CD14-positive monocyte (primary cell): Measurements from ENCODE around the gene ANO2. TPM values are rescaled to one million over a fixed set of nuclear protein-coding genes. Genes with fewer than 3 reads are reported as not detected.

ENCODE experiments used
- DNase-seq, 3 donors: peaks; one replicate each; pipeline ENCODE4 v3.0.0-alpha.2; 2011 to 2022
- H2AFZ ChIP-seq: 2 replicates; pipeline ENCODE4 v1.6.0; 2012; ENCODE audit warnings: mild to moderate bottlenecking, low read depth, low read length, inconsistent platforms; ENCODE audit not compliant: insufficient read depth, poor library complexity, severe bottlenecking
- H3K27ac ChIP-seq, 2 donors: 1 replicate in 1 of 2; 2 replicates in 1 of 2; pipeline ENCODE4 v1.5.1; 2012 to 2013; ENCODE audit warnings: low read length in 2 of 2, control low read depth in 1 of 2, inconsistent platforms in 1 of 2, low read depth in 1 of 2, mild to moderate bottlenecking in 1 of 2
- H3K27me3 ChIP-seq, 2 donors: one replicate each; pipeline versions ENCODE4 v1.6.0 to v1.6.1; 2011 to 2013; ENCODE audit warnings: low read length in 2 of 2; ENCODE audit not compliant: control insufficient read depth in 2 of 2, insufficient read depth in 2 of 2
- H3K36me3 ChIP-seq, 2 donors: replicated peaks in 1 of 2; 1 replicate in 1 of 2; 2 replicates in 1 of 2; pipeline versions ENCODE4 v1.5.1 to v1.6.1; 2012 to 2013; ENCODE audit warnings: low read length in 2 of 2, control low read depth in 1 of 2, inconsistent platforms in 1 of 2, mild to moderate bottlenecking in 1 of 2; ENCODE audit not compliant: insufficient read depth in 2 of 2, control insufficient read depth in 1 of 2
- H3K4me1 ChIP-seq, 2 donors: 1 replicate in 1 of 2; 2 replicates in 1 of 2; pipeline versions ENCODE4 v1.5.1 to v1.6.1; 2012 to 2013; ENCODE audit warnings: low read length in 2 of 2, control low read depth in 1 of 2, inconsistent platforms in 1 of 2, mild to moderate bottlenecking in 1 of 2, moderate library complexity in 1 of 2; ENCODE audit not compliant: insufficient read depth in 2 of 2, control insufficient read depth in 1 of 2
- H3K4me2 ChIP-seq: replicated peaks from 2 replicates; pipeline ENCODE3; 2012; ENCODE audit warnings: low read length, moderate library complexity, mild to moderate bottlenecking; ENCODE audit not compliant: poor library complexity, severe bottlenecking; ENCODE audit errors: extremely low read depth
- H3K4me3 ChIP-seq, 3 experiments: fragments of 200-600 bp in 1 of 3; sonication (generic) in 1 of 3; replicated peaks in 1 of 3; 1 replicate in 2 of 3; 2 replicates in 1 of 3; pipeline ENCODE4 v1.5.1; 2011 to 2013; ENCODE audit warnings: low read length in 3 of 3, mild to moderate bottlenecking in 3 of 3, control low read depth in 2 of 3, low read depth in 2 of 3, inconsistent platforms in 1 of 3, moderate library complexity in 1 of 3
- H3K79me2 ChIP-seq: 2 replicates; pipeline ENCODE4 v1.6.0; 2012; ENCODE audit warnings: mild to moderate bottlenecking, control low read depth, inconsistent platforms, low read length, moderate library complexity; ENCODE audit not compliant: insufficient read depth
- H3K9ac ChIP-seq: 2 replicates; pipeline ENCODE4 v1.6.0; 2017; ENCODE audit warnings: low read length, mild to moderate bottlenecking; ENCODE audit not compliant: insufficient read depth, poor library complexity, severe bottlenecking
- H3K9me3 ChIP-seq, 2 donors: replicated peaks in 1 of 2; 1 replicate in 1 of 2; 2 replicates in 1 of 2; pipeline versions ENCODE4 v1.5.1 to v1.6.1; 2012 to 2013; ENCODE audit warnings: low read length in 2 of 2, control low read depth in 1 of 2; ENCODE audit not compliant: control insufficient read depth in 1 of 2, insufficient read depth in 1 of 2
- H4K20me1 ChIP-seq: 2 replicates; pipeline ENCODE4 v1.6.0; 2012; ENCODE audit warnings: mild to moderate bottlenecking, low read length, control low read depth, moderate library complexity; ENCODE audit not compliant: insufficient read depth
- H3K27ac Mint-ChIP-seq, 7 donors: one replicate each; pipeline ENCODE4 v1.8.0; 2020; ENCODE audit warnings: mild to moderate bottlenecking in 7 of 7, mixed read lengths in 7 of 7, moderate library complexity in 6 of 7, inconsistent platforms in 2 of 7
- H3K27me3 Mint-ChIP-seq, 3 donors: one replicate each; pipeline ENCODE4 v1.8.0; 2021 to 2022; ENCODE audit warnings: low read depth in 3 of 3, mild to moderate bottlenecking in 3 of 3, mixed read lengths in 3 of 3, moderate library complexity in 3 of 3, inconsistent platforms in 1 of 3
- H3K36me3 Mint-ChIP-seq, 2 donors: one replicate each; pipeline ENCODE4 v1.8.0; 2020; ENCODE audit warnings: mixed read lengths in 2 of 2, inconsistent platforms in 1 of 2, mild to moderate bottlenecking in 1 of 2
- H3K4me1 Mint-ChIP-seq: one replicate; pipeline ENCODE4 v1.8.0; 2020; ENCODE audit warnings: mild to moderate bottlenecking, mixed read lengths
- H3K4me3 Mint-ChIP-seq, 2 donors: one replicate each; pipeline ENCODE4 v1.8.0; 2020; ENCODE audit warnings: mild to moderate bottlenecking in 2 of 2, mixed read lengths in 2 of 2, moderate library complexity in 1 of 2
- H3K9me3 Mint-ChIP-seq, 7 donors: one replicate each; pipeline ENCODE4 v1.8.0; 2020 to 2022; ENCODE audit warnings: mixed read lengths in 7 of 7, mild to moderate bottlenecking in 6 of 7, moderate library complexity in 6 of 7, inconsistent platforms in 2 of 7
- WGBS: methylation state at CpG from one replicate; pipeline ENCODE4 v1.1.5; 2013; ENCODE audit warnings: missing lambda C conversion rate; ENCODE audit not compliant: insufficient coverage; 5-methylcytosine and 5-hydroxymethylcytosine counted together
- intact Hi-C, 2 donors: fragments of 100-400 bp; cut with micrococcal nuclease; formaldehyde crosslinking; loops; one replicate each; pipeline versions ENCODE4 v1.15.0 to v1.15.1; 2023
- polyA plus RNA-seq, 3 donors: library from polyadenylated mRNA; depleted of rRNA in 1 of 3; unstranded in 2 of 3; stranded (reverse) in 1 of 3; fragments of 300-500 nt in 2 of 3; fragments of >200 nt in 1 of 3; fragmentation: Illumina TruSeq in 2 of 3; gene quantifications; 1 replicate in 2 of 3; 2 replicates in 1 of 3; pipeline ENCODE4 v1.2.3, GENCODE V29; 2012 to 2021
- TF ChIP-seq, protein P1 (sequence below): fragments of 200-600 bp; IDR thresholded peaks from one replicate; pipeline ENCODE4 v1.8.0; 2022; ENCODE audit warnings: antibody characterized with exemption, mild to moderate bottlenecking

ANO2 gene
- polyA plus RNA-seq, 3 donors: not detected

DNA sequence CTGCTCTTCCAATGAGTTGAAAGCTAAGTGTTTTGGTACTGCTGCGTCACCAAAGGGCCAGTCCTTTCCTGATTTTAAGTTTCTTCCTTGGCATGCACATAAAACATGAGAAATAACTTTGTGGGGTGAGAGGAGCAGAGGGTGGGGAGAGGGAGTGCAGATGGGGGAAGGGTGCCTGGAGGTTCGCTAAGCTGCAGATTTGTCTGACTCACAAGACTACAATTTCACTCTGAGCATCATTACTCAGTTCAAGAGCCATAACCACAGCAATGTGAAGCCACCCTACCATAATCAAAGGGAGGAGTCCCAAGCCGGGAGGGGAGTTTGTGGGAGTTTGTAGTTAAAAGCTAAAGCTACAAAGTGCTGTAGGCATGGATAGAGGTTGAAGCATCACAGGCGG is 136.1 kb downstream of the ANO2 start:
- no peak overlapping the region for H3K4me3 Mint-ChIP-seq
- TF ChIP-seq, protein P1, sequence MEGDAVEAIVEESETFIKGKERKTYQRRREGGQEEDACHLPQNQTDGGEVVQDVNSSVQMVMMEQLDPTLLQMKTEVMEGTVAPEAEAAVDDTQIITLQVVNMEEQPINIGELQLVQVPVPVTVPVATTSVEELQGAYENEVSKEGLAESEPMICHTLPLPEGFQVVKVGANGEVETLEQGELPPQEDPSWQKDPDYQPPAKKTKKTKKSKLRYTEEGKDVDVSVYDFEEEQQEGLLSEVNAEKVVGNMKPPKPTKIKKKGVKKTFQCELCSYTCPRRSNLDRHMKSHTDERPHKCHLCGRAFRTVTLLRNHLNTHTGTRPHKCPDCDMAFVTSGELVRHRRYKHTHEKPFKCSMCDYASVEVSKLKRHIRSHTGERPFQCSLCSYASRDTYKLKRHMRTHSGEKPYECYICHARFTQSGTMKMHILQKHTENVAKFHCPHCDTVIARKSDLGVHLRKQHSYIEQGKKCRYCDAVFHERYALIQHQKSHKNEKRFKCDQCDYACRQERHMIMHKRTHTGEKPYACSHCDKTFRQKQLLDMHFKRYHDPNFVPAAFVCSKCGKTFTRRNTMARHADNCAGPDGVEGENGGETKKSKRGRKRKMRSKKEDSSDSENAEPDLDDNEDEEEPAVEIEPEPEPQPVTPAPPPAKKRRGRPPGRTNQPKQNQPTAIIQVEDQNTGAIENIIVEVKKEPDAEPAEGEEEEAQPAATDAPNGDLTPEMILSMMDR: no peak

DNA sequence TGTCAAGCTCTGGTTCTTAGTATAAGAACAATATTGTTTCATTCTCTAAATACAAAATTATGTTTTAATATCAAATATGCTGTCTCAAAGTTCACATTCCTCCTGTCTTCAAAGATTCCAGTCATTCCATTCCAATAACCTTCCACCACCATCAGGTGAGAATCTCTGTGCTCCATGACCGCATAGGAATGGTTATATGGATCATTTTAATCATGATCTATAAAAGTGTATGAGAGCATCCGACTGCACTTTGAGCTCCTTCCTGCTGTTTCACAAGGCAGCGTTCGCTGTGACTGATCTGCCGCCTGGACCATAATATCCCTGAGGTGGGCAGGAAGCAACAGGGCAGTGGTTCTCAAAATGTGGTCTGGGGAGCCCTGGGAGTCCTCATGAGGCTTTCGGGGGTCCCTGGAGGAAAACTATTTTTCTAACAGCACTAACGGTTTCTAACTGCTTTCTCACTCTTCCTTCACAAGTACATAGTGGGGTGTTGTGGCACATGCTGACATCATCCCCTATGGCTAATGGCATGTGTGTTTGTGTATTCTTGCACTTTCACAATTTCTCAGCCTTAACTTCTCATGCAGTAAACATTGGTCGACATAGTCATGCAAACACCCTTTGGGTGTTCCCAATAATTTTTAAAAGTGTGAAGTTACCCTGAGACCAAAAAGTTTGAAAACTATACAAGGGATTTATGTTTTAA is 137.4 kb downstream of the ANO2 start:
- Histone ChIP-seq H3K9ac (no peak overlapping the region), H3K4me2 (no peak overlapping the region), H3K79me2 (no peaks in the 10 kb centered on the region), H2AFZ (no peak overlapping the region), H3K9me3 (peaks cover 0 to 2% of the 10 kb centered on the region in 2 donors), H3K4me1 (no peaks in the 10 kb centered on the region), H3K27me3 (no peaks in the 10 kb centered on the region), H3K4me3 (no peak overlapping the region), H3K36me3 (no peaks in the 10 kb centered on the region), H4K20me1 (no peaks in the 10 kb centered on the region), H3K27ac (no peak overlapping the region)
- no peak for DNase-seq
- TF ChIP-seq, protein P1: no peak
- H3K4me1 Mint-ChIP-seq: no peaks in the 10 kb centered on the region
- H3K27me3 Mint-ChIP-seq: peaks cover 0 to 8% (median 8%) of the 10 kb centered on the region in 3 donors
- 85% methylated on average over 4 of the region's 8 CpGs for WGBS
- no peak overlapping the region for H3K27ac Mint-ChIP-seq
- no peak overlapping the region for H3K4me3 Mint-ChIP-seq
- intact Hi-C loops: no loop called here
- no peaks in the 10 kb centered on the region for H3K36me3 Mint-ChIP-seq
- peaks cover 1 to 6% (median 4%) of the 10 kb centered on the region in 7 donors for H3K9me3 Mint-ChIP-seq

More for the DNA sequence above, 136.1 kb downstream of the ANO2 start:
- Histone ChIP-seq H4K20me1 (no peaks in the 10 kb centered on the region), H3K36me3 (no peaks in the 10 kb centered on the region), H3K4me2 (no peak overlapping the region), H3K4me3 (no peak overlapping the region), H3K4me1 (no peaks in the 10 kb centered on the region), H3K79me2 (no peaks in the 10 kb centered on the region), H3K9ac (no peak overlapping the region), H3K9me3 (peaks cover 0 to 5% of the 10 kb centered on the region in 2 donors), H3K27me3 (no peaks in the 10 kb centered on the region), H2AFZ (no peak overlapping the region), H3K27ac (no peak overlapping the region)
- Mint-ChIP-seq H3K4me1 (no peaks in the 10 kb centered on the region), H3K36me3 (no peaks in the 10 kb centered on the region), H3K9me3 (peaks cover 3 to 9% (median 5%) of the 10 kb centered on the region in 7 donors), H3K27me3 (peaks cover 0 to 8% (median 7%) of the 10 kb centered on the region in 3 donors), H3K27ac (no peak overlapping the region)
- no peak for DNase-seq
- 100% methylated on average over 1 of the region's 4 CpGs for WGBS
- intact Hi-C loops: no loop called here
